CMK (cell line): ENCODE measurements around the gene RASA2.

ENCODE experiments used
- DNase-seq: peaks from one replicate; pipeline ENCODE4 v3.0.0-alpha.2; 2010; ENCODE audit warnings: low read depth

Gene RASA2

GRCh38 chr3:141538568-141539240 is 51.9 kb downstream of the RASA2 start:
- DNase-seq: no peak

GRCh38 chr3:141539431-141540187 is 52.8 kb downstream of the RASA2 start:
- no peak for DNase-seq

DNA sequence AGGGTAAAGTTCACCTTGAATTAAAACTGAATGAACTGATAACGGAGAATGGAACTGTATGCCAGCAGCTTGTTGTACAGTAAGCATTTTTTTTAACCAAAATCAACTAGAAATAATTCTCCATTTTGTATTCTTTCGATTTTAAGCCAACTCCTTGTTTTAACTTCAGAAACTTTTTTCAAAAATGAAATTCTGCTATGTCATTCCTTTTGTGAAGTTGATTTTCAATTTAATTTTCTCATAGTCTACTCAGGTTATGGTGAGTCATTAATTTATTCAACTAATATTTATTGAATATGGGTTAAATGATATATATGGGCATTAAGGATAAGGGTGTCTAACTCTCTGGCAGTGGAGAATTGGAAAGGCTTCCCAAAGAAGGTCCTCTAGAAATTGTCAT is 53.7 kb downstream of the RASA2 start:
- no peak for DNase-seq

DNA sequence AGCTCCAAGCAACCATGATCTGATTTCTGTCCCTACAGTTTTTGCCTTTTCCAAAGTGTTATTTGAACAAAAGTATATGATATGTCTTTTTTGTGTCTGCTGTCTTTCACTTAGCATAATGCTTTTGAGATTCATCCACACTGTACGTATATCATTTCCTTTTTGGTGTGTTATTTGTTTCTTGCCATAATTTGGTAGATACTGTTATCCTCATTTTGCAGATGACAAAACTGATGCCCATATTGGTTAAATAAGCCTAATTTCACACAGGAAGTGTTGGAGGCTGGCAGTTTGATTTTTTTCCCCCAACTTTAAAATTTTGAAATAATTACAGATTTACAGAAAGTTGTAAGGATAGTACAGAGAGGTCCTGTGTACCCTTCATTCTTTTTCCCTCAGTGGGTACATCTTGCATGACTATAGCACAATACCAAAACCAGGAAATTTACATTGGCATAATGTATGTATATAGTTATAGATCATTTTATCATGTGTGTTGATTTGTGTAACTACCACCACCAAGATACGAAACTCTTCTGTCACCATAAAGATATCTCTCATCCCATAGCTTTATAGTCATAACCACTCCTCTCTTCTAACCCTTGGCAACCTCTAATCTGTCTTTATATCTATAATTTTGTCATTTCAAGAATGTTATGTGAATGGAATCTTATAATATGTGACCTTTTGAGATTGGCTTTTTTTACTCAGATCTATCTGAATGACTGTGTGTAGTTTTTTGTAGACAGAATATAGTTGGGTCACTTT is 55.6 kb downstream of the RASA2 start:
- no peak for DNase-seq

GRCh38 chr3:141542989-141543388 is 56.2 kb downstream of the RASA2 start:
- no peak for DNase-seq

- DNase-seq: no peak
These were observed 57.9 kb downstream of the RASA2 start for GRCh38 chr3:141544697-141545096.

- no peak for DNase-seq
These were observed 59.3 kb downstream of the RASA2 start for GRCh38 chr3:141546081-141546480.

- DNase-seq: no peak
These were observed 59.8 kb downstream of the RASA2 start for GRCh38 chr3:141546586-141546985.

- no peak for DNase-seq
These were observed 61.0 kb downstream of the RASA2 start for GRCh38 chr3:141547791-141548190.

DNA sequence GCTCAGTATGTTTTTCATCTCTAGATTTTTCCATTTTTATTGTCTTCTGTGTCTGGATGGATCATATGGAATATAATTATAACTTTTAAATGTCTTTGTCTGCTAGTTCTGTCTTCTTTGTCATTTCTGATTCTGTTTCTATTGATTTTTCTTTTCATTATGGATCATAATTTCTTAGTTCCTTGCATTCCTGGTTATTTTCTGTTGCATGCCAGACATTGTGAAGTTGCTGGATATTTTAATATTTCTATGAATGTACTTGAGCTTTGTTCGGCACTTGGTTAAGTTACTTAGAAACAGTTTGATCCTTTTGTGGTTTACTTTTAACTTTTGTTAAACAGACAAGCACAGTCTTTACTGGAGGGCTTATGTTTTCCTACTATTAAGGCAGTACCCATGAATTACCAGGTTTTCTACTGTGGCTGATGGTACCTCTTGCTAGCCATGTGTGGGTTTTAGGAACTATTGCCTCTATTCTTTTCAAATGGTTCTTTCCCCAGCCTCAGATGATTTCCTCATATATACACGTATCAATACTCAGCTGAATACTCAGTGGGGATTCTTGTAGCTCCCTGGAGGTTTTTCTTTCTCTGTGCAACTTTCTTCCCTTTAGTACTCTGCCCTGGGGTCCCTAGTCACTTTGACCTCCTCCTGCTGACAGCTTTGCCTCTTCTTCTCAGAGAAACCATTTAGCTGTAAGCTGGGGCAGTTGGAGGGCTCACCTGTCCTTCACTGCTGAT is 64.3 kb downstream of the RASA2 start:
- no peak for DNase-seq

DNA sequence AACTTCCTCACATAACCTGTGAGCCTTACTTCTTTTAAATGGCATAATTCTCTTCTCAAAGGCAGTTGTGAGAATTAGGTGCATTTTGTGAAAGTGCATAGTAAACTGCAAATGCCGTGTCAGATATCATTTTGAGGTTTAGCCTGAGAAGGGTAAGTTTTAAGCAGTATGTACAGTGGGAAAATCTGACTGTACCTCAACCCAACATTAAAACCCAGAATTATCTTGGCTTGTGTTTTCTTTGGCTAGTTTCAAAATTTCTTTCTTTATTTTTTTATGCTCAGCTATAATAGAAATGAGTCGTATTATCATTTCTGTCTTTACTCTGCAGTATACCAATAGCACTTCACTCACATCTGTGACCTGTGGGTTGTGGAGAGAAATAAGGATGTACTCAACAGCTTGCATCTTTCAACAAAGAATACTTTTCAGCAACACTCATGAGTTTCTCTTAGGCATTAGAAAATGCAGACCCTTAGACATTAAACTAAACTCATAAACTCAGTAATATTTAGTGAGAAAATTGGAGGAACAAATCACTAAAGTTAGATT is 65.7 kb downstream of the RASA2 start:
- no peak for DNase-seq

DNA sequence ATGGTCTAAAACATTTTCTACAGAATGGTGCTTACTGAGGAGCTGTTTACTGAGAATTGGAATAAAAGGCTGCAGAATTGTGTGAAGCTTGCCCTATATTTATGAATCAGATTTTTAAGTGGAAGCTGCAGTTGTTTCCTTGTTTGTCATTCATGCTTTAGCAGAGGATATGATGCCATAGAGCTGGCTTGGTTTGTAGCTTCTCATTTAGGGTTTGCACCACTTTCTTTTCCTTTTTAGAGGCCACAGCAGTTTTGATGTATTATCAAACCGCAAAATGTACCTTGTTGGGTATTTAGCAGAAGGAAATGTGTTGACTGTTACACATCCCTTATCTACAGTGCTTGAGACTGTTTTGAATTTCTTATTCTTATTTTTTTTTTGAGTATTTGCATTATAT is 66.2 kb downstream of the RASA2 start:
- no peak for DNase-seq

DNA sequence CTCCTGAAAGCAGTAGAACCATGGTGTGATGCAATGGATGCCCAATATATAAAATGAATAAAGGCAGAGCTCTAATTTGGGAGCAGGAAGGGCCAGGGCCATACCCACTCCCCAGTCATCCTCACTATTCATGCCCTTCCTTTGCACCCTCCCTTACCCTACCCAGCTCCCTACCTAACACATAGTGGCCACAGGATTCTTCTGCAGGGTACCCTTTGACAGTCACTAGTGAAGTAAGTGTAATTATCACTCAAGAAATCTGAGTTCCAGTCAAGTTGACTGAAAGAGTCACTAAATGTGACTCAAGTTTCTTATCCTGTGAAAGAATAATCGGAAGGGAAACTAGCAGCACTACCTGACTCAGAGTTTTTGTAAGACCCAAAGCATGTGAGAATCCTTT is 69.2 kb downstream of the RASA2 start:
- no peak for DNase-seq

DNA sequence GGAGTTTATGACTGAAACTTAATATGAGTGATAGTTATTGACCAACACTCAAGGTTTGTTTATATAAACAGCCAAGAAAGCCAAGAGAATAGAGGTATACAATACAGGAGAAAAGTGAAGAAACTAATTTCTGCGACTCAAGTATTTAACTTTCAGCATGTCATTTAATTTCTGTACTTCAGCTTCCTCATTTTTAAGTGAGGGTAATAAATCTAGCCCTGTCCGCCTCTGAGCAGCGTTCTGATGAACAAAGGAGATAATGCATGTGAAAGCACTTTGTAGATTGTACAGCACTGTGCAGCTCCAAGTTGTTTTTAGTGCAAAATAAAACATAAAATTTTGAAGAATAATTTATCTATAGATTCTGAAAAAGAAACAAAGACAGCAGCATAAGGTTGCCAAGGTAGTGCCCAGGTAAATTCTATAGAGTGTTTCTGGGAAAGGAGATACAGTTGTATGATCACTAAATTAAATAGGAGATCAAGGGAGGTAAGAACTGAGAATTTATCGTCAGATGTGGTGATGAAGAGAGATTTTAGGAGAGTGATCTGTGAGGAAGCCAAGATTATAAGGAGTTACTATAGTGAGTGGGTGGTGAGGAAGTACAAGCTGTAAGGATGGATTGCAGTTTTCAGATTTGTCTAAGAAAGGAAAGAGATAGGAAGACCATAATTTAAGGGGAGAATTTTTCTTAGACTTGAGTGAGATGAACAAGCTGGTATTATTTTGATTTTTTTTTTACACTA is 71.3 kb downstream of the RASA2 start:
- DNase-seq: no peak

GRCh38 chr3:141561426-141562034 is 74.7 kb downstream of the RASA2 start:
- peak; percentile 9 for DNase-seq

DNA sequence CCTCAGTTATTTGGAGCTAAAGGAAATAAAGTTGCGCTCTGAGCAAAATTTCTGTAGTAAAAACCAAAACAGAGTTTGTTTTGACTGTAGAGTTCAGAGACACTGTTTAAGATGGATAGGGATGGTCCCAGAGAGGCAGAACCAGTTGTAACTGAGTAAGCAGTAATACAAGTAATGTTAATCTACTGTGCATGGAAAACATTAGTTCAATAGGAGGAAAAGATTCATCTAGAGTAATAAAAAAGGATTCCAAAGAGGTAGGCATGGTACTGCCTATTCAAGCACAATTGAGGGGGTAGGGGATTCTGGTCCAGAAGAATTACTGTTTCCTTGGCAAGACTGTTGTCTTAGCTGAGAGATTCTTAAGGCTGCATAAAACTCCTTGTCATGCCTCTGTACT is 77.4 kb downstream of the RASA2 start:
- DNase-seq: no peak

DNA sequence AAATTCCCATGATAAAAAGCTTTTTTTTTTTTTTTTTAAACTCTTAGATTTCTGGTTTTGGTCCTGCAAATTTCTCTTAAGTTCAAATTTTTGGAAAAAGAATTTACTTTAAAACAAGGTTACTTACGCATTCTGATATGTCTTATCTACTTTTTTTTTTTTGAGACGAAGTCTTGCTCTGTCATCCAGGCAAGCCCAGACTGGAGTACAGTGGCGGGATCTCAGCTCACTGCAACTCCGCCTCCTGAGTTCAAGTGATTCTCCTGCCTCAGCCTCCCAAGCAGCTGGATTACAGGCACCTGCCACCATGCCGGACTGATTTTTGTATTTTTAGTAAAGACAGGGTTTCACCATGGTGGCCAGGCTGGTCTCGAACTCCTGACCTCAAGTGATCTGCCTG is 83.2 kb downstream of the RASA2 start:
- DNase-seq: no peak

- DNase-seq: no peak
These were observed 89.3 kb downstream of the RASA2 start for GRCh38 chr3:141575879-141576743.

GRCh38 chr3:141576744-141577052 is 89.9 kb downstream of the RASA2 start:
- no peak for DNase-seq
